ENCODE measurements around the gene SNX32. TPM values are rescaled to one million over a fixed set of nuclear protein-coding genes. Genes with fewer than 3 reads are reported as not detected.

The SNX32 gene
- total and polyA plus RNA-seq, 3 experiments from 2014 or later: 0.77 to 2.8 (median 2.0) TPM

GRCh38 chr11:65814986-65815565, 18.7 kb upstream of the SNX32 start:
- Mint-ChIP-seq H3K9me3 (no peaks in the 10 kb centered on the region), H3K27ac (no peak overlapping the region), H3K4me1 (peaks cover 8 to 11% (median 10%) of the 10 kb centered on the region in 3 donors), H3K4me3 (no peak overlapping the region), H3K27me3 (no peaks in the 10 kb centered on the region), H3K36me3 (peaks cover 0 to 3% (median 0%) of the 10 kb centered on the region in 3 donors)
- H3K9me3 ChIP-seq (ENCODE audit: low read length): no peaks in the 10 kb centered on the region
- no peak overlapping the region for H3K27ac ChIP-seq (ENCODE audit: low read depth, low read length)
- no peaks in the 10 kb centered on the region for H3K36me3 ChIP-seq (ENCODE audit: insufficient read depth, low read length)
- no peak overlapping the region for H3K4me3 ChIP-seq (ENCODE audit: low read length)
- ChIA-PET POLR2A (no interaction called here), CTCF (interaction anchor here (4.4 to 5.0 kb wide), 2 partner anchors 36 to 103 kb away, joined by 47 to 50 read pairs; partner anchors contain the start of genes AP5B1 and KAT5)
- no peak for DNase-seq
- H3K27me3 ChIP-seq (ENCODE audit: insufficient read depth, low read length, poor library complexity, severe bottlenecking): no peaks in the 10 kb centered on the region
- H3K4me1 ChIP-seq (ENCODE audit: insufficient read depth, low read length): peaks cover 10% of the 10 kb centered on the region

GRCh38 chr11:65816696-65817095, 17.1 kb upstream of the SNX32 start:
- H3K27me3 Mint-ChIP-seq: no peaks in the 10 kb centered on the region
- Histone ChIP-seq H3K4me3 (ENCODE audit: low read length) (no peak overlapping the region), H3K4me1 (ENCODE audit: insufficient read depth, low read length) (peaks cover 10% of the 10 kb centered on the region), H3K9me3 (ENCODE audit: low read length) (no peaks in the 10 kb centered on the region), H3K27me3 (ENCODE audit: insufficient read depth, low read length, poor library complexity, severe bottlenecking) (no peaks in the 10 kb centered on the region), H3K36me3 (ENCODE audit: insufficient read depth, low read length) (no peaks in the 10 kb centered on the region), H3K27ac (ENCODE audit: low read depth, low read length) (no peak overlapping the region)
- no peak for DNase-seq
- H3K4me3 Mint-ChIP-seq: peak overlapping the region in 5 of 7 donors; percentile 26 to 81 (median 74)
- peak overlapping the region in 1 of 8 donors; percentile 1 for H3K27ac Mint-ChIP-seq
- H3K36me3 Mint-ChIP-seq: peaks cover 0 to 3% (median 0%) of the 10 kb centered on the region in 3 donors
- peaks cover 8 to 11% (median 10%) of the 10 kb centered on the region in 3 donors for H3K4me1 Mint-ChIP-seq
- no peaks in the 10 kb centered on the region for H3K9me3 Mint-ChIP-seq
- POLR2A ChIA-PET: interaction anchor here (0.7 kb wide), 1 partner anchor 25 kb away, joined by 3 read pairs; no protein-coding TSS in a partner anchor
- CTCF ChIA-PET: interaction anchor here (1.0 to 5.0 kb wide), 13 partner anchors 9 to 206 kb away, joined by 3 to 50 read pairs (median 5); partner anchors contain the start of genes AP5B1, FIBP and KAT5

- CTCF ChIA-PET: interaction anchor here (0.5 to 5.0 kb wide), 22 partner anchors 9 to 692 kb away, joined by 3 to 50 read pairs (median 4); partner anchors contain the start of genes AP5B1, FIBP, KAT5 and SNX32
- no peak for DNase-seq
- POLR2A ChIA-PET: interaction anchor here (0.6 to 1.0 kb wide), 4 partner anchors 24 to 271 kb away, joined by 3 to 5 read pairs (median 4); no protein-coding TSS in a partner anchor
- Histone ChIP-seq H3K4me1 (ENCODE audit: insufficient read depth, low read length) (peaks cover 10% of the 10 kb centered on the region), H3K27me3 (ENCODE audit: insufficient read depth, low read length, poor library complexity, severe bottlenecking) (no peaks in the 10 kb centered on the region), H3K36me3 (ENCODE audit: insufficient read depth, low read length) (no peaks in the 10 kb centered on the region), H3K27ac (ENCODE audit: low read depth, low read length) (peak overlapping the region; percentile 53), H3K9me3 (ENCODE audit: low read length) (no peaks in the 10 kb centered on the region), H3K4me3 (ENCODE audit: low read length) (peak overlapping the region; percentile 62)
- Mint-ChIP-seq H3K27me3 (no peaks in the 10 kb centered on the region), H3K4me3 (peak overlapping the region; percentile 74 to 85 (median 81)), H3K36me3 (peaks cover 0 to 3% (median 0%) of the 10 kb centered on the region in 3 donors), H3K27ac (peak overlapping the region in 7 of 8 donors; percentile 49 to 90 (median 70)), H3K4me1 (peaks cover 8 to 11% (median 10%) of the 10 kb centered on the region in 3 donors), H3K9me3 (no peaks in the 10 kb centered on the region)
Observed at GRCh38 chr11:65817312-65817834, 16.4 kb upstream of the SNX32 start.

- Mint-ChIP-seq H3K27ac (peak overlapping the region in 7 of 8 donors; percentile 70 to 90 (median 77)), H3K4me3 (peak overlapping the region; percentile 74 to 85 (median 81)), H3K27me3 (no peaks in the 10 kb centered on the region), H3K36me3 (peaks cover 0 to 3% (median 0%) of the 10 kb centered on the region in 3 donors), H3K9me3 (no peaks in the 10 kb centered on the region), H3K4me1 (peaks cover 8 to 11% (median 10%) of the 10 kb centered on the region in 3 donors)
- POLR2A ChIA-PET: interaction anchor here (0.6 to 1.0 kb wide), 5 partner anchors 38 to 271 kb away, joined by 3 to 5 read pairs (median 5); no protein-coding TSS in a partner anchor
- peaks cover 10% of the 10 kb centered on the region for H3K4me1 ChIP-seq (ENCODE audit: insufficient read depth, low read length)
- H3K36me3 ChIP-seq (ENCODE audit: insufficient read depth, low read length): no peaks in the 10 kb centered on the region
- CTCF ChIA-PET: interaction anchor here (0.5 to 5.0 kb wide), 25 partner anchors 10 to 692 kb away, joined by 3 to 50 read pairs (median 5); partner anchors contain the start of genes AP5B1, FIBP, KAT5 and SNX32
- H3K9me3 ChIP-seq (ENCODE audit: low read length): no peaks in the 10 kb centered on the region
- peak overlapping the region; percentile 62 for H3K4me3 ChIP-seq (ENCODE audit: low read length)
- peak overlapping the region; percentile 53 for H3K27ac ChIP-seq (ENCODE audit: low read depth, low read length)
- DNase-seq: peak; percentile 87 to 97 (median 93)
- H3K27me3 ChIP-seq (ENCODE audit: insufficient read depth, low read length, poor library complexity, severe bottlenecking): no peaks in the 10 kb centered on the region
Observed at GRCh38 chr11:65817835-65818680, 15.7 kb upstream of the SNX32 start.

- H3K4me1 ChIP-seq (ENCODE audit: insufficient read depth, low read length): peaks cover 10% of the 10 kb centered on the region
- ChIA-PET POLR2A (no interaction called here), CTCF (no interaction called here)
- H3K27ac Mint-ChIP-seq: no peak overlapping the region
- no peak overlapping the region for H3K4me3 ChIP-seq (ENCODE audit: low read length)
- DNase-seq: no peak
- H3K4me3 Mint-ChIP-seq: no peak overlapping the region
- H3K27ac ChIP-seq (ENCODE audit: low read depth, low read length): no peak overlapping the region
- no peaks in the 10 kb centered on the region for H3K27me3 Mint-ChIP-seq
- H3K9me3 ChIP-seq (ENCODE audit: low read length): no peaks in the 10 kb centered on the region
- no peaks in the 10 kb centered on the region for H3K36me3 Mint-ChIP-seq
- H3K36me3 ChIP-seq (ENCODE audit: insufficient read depth, low read length): no peaks in the 10 kb centered on the region
- no peaks in the 10 kb centered on the region for H3K27me3 ChIP-seq (ENCODE audit: insufficient read depth, low read length, poor library complexity, severe bottlenecking)
- H3K4me1 Mint-ChIP-seq: peaks cover 8 to 11% (median 10%) of the 10 kb centered on the region in 3 donors
- H3K9me3 Mint-ChIP-seq: no peaks in the 10 kb centered on the region
Observed at GRCh38 chr11:65821107-65821506, 12.7 kb upstream of the SNX32 start.

GRCh38 chr11:65822776-65823528, 10.8 kb upstream of the SNX32 start:
- H3K4me3 ChIP-seq (ENCODE audit: low read length): no peak overlapping the region
- Mint-ChIP-seq H3K4me3 (no peak overlapping the region), H3K36me3 (no peaks in the 10 kb centered on the region), H3K9me3 (no peaks in the 10 kb centered on the region), H3K27me3 (no peaks in the 10 kb centered on the region), H3K4me1 (peaks cover 0 to 3% (median 0%) of the 10 kb centered on the region in 3 donors), H3K27ac (peak overlapping the region in 1 of 8 donors; percentile 34)
- H3K4me1 ChIP-seq (ENCODE audit: insufficient read depth, low read length): no peaks in the 10 kb centered on the region
- H3K27ac ChIP-seq (ENCODE audit: low read depth, low read length): no peak overlapping the region
- no peak for DNase-seq
- no peaks in the 10 kb centered on the region for H3K9me3 ChIP-seq (ENCODE audit: low read length)
- POLR2A ChIA-PET: no interaction called here
- no peaks in the 10 kb centered on the region for H3K27me3 ChIP-seq (ENCODE audit: insufficient read depth, low read length, poor library complexity, severe bottlenecking)
- H3K36me3 ChIP-seq (ENCODE audit: insufficient read depth, low read length): no peaks in the 10 kb centered on the region
- CTCF ChIA-PET: interaction anchor here (1.0 to 2.0 kb wide), 4 partner anchors 37 to 112 kb away, joined by 4 to 5 read pairs (median 4); partner anchors contain the start of gene MUS81

GRCh38 chr11:65826984-65827735, 6.6 kb upstream of the SNX32 start:
- ChIA-PET CTCF (interaction anchor here (0.6 to 1.6 kb wide), 6 partner anchors 10 to 63 kb away, joined by 3 to 5 read pairs (median 3); partner anchors contain the start of gene CCDC85B), POLR2A (no interaction called here)
- Histone ChIP-seq H3K4me3 (ENCODE audit: low read length) (no peak overlapping the region), H3K4me1 (ENCODE audit: insufficient read depth, low read length) (no peaks in the 10 kb centered on the region), H3K36me3 (ENCODE audit: insufficient read depth, low read length) (no peaks in the 10 kb centered on the region), H3K27me3 (ENCODE audit: insufficient read depth, low read length, poor library complexity, severe bottlenecking) (no peaks in the 10 kb centered on the region), H3K27ac (ENCODE audit: low read depth, low read length) (no peak overlapping the region), H3K9me3 (ENCODE audit: low read length) (no peaks in the 10 kb centered on the region)
- Mint-ChIP-seq H3K27me3 (peaks cover 0 to 2% of the 10 kb centered on the region in 2 donors), H3K27ac (no peak overlapping the region), H3K4me1 (peaks cover 0 to 9% (median 8%) of the 10 kb centered on the region in 3 donors), H3K36me3 (no peaks in the 10 kb centered on the region), H3K4me3 (no peak overlapping the region), H3K9me3 (no peaks in the 10 kb centered on the region)
- no peak for DNase-seq

Data from CD8-positive, alpha-beta memory T cell (primary cell).